Central memory CD4-positive, alpha-beta T cell (primary cell): ENCODE measurements around the gene PXK.
"Not testable (repeated sequence)": the region's sequence is repeated elsewhere in the genome, so short reads cannot be mapped to it uniquely, and the experiment has no call there.

ENCODE experiments used
- DNase-seq: peaks from one replicate; pipeline ENCODE4 v3.0.0; 2022
- total RNA-seq, 3 experiments: gene quantifications; one replicate each; lab custom pipeline; 2026; lab: John Stamatoyannopoulos, UW

PXK gene
- 23.5 to 58.9 (median 34.8) reads per million in 3 experiments for total RNA-seq

DNA sequence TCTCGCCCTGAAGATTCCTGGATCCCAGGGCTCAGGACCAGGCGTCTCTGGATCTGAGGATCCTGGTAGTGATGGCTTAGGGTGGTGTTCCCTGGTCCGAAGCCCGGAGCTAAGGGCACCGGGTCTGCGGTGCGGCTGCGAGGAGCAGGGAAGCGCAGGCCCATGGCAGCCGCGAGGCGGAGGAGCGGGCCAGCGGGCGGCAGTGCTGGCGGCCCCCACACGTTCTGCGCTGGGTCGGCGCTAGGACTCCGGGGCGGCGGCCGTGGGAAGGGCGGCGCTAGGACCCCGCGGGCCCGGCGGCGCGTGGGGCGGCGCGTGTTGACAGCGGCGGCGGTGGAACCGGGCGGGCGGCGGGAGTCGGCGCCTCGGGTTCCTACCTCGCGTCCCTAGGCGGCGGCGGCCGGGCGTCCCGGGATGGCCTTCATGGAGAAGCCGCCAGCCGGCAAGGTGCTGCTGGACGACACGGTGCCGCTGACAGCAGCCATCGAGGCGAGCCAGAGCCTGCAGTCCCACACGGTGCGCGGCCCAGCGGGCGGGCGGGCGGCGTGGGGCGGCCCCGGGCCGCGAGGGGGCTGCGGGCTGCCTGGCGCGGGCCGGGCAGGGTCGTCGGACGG is at the start of gene PXK:
Gene PXK, plus strand, starts transcription at position 318 of the 614 bp plus-strand sequence. Its CDS starts 97 bp downstream, at position 415.
- peak; percentile 78 for DNase-seq

DNA sequence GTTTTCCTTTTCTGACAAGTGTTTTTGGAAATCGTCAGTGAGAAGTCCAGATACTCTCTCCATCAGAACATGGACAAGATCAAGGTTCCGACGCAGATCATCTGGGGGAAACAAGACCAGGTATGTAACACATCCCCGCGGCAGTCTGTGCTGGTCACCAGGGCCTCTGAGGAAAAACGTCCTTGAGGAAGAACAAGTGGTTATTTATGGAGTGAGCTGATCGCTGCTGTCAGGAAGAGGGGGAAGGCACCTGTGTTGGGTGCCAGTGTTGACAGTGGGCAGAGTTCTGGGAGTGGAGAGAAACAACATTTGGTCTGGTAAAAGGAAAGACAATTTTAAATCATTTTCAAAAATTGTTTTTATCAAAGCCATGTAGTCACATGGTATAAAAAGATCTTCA is 47.4 kb upstream of the PXK start:
- no peak for DNase-seq

DNA sequence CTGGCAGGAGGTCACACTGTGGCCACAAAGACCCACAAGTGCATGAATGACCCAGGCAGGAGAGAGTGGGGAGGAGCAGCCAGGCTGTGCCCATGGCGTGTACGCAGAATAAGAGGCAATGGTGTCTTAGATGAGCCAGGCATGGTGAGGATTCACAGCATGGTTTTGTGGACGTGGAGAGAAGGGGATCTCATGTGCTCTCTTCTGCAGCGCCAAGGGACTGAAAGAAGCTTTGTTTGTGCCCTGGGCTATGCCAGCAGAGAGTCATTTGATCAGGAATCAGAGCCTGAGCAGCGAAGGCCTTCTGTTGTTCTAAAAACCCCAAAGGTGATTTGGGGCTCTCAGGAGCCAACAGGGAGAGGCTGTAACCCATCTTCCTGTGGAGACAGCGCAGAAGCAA is 45.3 kb upstream of the PXK start:
- no peak for DNase-seq

DNA sequence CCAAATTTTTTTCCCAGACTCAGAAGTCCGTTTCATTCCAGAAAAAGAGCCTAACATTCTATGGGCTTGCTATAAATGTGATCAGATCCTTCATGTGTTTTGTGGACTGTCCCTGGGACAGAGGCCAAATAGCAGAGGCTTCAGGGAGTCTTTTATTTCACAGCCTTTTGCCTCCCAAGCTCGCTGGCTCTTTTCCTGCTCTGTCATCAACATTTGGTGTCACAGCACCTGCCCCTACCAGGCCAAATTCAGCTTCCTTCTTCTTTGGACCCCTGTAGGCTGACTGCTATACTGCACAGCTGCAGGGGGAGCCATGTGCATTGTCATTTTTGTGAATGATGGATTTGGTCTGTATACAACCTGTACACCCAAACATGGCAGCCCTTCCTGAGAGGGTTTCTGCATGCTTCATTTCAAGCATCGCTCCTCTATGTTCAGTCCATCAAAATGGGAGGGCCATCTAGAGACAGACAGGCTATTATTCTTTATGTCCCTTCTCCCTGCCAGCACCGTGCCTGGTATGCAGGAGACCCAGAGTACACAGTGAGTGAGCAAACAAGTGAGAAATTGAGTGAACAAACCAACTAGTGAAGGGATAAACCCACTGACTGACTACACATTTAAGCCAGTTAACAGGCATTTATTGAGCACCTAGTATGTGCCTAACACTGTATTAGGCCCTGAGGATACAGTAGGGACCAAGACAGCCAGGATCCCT is 44.5 kb upstream of the PXK start:
- no peak for DNase-seq

DNA sequence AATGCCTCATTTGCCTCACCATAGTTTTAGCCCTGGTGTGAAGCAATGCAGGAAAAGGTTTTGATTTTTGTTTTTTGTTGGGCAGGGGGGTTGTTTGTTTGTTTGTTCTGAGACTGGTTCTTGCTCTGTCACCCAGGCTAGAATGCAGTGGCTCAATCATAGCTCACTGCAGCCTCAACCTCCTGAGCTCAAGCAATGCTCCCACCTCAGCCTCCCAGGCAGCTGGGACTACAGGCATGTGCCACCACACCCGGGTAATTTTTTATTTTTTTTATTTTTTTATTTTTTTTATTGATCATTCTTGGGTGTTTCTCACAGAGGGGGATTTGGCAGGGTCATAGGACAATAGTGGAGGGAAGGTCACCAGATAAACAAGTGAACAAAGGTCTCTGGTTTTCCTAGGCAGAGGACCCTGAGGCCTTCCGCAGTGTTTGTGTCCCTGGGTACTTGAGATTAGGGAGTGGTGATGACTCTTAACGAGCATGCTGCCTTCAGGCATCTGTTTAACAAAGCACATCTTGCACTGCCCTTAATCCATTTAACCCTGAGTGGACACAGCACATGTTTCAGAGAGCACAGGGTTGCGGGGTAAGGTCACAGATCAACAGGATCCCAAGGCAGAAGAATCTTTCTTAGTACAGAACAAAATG is 43.6 kb upstream of the PXK start:
- not testable (repeated sequence) for DNase-seq

DNA sequence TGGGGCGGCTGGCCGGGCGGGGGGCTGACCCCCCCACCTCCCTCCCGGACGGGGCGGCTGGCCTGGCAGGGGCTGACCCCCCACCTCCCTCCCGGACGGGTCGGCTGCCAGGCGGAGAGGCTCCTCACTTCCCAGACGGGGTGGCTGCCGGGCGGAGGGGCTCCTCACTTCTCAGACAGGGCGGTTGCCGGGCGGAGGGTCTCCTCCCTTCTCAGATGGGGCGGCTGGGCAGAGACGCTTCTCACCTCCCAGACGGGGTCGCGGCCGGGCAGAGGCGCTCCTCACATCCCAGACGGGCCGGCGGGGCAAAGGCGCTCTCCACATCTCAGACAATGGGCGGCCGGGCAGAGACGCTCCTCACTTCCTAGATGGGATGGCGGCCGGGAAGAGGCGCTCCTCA is 42.2 kb upstream of the PXK start:
- not testable (repeated sequence) for DNase-seq

DNA sequence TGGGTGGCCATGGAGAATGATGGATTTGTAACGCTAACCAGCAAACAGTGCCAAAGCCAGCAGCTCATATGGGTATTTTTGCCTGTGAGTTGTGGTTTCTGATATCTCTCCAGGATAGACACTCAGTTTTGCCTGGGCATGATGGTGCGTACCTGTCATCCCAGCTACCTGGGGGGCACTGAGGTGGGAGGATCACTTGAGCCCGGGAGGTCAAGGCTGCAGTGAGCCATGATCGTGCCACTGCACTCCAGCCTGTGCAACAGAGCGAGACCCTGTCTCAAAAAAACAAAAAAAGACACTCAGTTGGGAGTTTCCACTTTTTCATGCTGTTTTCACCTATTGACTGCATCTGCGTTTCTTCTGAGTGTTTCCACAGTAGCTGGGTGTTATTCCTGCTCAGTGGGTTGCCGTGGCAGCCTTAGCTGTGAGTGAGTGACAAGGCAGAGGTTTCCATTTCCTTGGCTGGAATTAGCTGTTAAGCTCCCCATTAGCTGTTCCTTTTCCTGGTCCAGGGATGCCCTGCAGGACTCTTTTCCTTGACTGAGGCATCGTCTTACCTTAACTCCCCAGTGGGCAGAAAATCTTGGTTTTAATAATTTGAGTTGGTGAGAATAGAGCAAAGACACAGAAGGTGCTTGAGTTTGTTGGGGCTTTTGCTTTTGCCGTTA is 40.9 kb upstream of the PXK start:
- DNase-seq = no peak

DNA sequence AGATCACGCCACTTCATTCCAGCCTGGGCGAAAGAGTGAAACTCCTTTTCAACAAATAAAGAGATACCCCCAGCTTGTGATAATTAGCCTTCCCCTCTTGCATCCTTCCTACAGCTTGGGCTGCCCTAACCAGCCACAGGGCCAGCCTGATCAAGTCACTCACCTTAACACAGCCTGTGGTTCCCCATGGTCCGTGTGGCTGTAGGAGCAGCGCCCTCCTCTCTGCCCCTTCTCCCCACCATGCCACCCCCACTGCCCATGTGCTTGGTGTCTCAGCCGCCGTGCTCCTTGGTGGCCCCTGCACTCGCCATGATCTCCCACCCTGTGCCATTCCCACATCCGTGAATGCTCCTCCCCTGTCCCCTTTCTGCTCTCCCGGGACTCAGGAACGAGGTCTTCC is 39.8 kb upstream of the PXK start:
- no peak for DNase-seq

DNA sequence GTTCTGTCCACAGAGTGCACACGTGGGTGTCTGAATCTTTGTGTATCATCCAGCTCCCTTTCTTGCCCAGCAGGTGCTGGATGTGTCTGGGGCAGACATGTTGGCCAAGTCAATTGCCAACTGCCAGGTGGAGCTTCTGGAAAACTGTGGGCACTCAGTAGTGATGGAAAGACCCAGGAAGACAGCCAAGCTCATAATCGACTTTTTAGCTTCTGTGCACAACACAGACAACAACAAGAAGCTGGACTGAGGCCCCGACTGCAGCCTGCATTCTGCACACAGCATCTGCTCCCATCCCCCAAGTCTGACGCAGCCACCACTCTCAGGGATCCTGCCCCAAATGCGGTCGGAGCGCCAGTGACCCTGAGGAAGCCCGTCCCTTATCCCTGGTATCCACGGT is 39.2 kb upstream of the PXK start:
- DNase-seq = no peak

DNA sequence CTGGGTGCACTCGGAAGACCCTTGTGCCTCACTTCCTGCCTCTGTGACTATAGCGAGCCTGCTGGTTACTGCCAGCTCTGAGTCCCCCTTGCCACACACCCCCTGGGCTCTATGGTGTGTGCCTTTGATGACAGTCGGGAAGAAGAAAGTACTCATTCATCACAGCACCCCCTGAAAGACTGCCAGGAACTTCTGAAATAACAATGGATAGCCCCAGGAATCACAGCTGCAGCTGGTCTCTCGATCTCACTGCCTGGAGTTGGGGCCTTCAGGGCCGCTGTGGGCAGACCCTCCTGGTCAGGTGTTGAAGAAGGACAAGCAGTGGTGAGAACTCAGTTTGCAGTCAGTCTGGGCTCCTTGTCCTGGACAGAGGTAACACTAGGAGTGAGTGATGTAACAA is 36.4 kb upstream of the PXK start:
- no peak for DNase-seq

DNA sequence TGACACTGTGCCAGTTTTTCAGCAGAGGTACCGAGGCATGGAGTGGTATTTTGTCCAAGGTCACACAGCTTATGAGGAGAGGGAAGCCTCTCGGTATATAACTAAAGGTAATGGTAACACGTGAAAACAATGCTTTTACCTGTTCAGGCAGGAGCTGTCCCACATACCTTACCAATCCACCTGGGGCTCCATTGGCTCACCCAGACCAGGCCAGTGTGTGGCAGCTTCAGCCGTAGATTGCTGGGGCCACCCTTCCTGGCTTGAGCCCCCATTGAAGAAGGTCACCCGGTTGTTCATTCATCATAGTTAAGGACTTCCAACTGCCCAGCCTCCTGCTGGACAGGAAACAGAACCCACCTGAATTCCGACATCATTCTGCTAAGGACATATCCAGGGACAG is 35.8 kb upstream of the PXK start:
- DNase-seq = no peak

DNA sequence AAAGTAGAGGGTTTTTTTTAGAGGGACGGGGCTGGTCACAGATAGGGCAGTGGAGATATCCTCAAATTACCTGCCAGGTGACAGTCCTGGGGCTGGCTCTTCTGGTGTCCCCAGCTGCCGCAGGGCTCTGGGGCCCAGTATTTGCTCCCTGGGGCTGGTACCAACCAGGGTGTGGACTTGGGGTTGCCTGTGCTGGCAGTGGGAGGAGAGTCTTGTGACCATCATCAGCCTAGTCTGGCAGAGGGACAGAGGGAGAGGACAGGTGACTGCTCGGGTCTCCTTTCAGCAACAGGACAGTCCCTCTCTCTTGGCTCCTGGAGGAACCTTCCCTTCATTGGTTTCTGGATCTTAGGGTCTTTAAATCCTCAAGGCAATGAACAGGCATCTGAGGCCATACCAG is 34.5 kb upstream of the PXK start:
- DNase-seq = no peak

DNA sequence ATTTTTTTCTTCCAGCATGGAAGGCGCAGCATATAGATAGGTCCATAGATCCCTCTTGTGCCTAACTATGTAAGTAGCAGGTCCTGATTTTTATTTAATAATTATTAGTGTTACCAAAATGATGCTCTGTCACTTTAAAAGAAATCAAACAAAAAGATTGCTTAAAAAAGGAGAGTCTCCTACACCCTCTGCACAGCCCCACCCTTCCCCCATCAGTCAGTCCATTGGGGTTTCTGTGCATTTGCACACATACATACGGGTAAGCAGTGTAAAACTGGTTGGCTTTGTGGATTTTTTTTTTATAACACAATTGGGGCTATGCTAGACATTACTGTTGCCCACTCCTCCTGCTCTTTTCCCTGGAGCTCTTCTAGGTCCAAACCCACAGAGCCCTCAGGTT is 33.6 kb upstream of the PXK start:
- DNase-seq = no peak

DNA sequence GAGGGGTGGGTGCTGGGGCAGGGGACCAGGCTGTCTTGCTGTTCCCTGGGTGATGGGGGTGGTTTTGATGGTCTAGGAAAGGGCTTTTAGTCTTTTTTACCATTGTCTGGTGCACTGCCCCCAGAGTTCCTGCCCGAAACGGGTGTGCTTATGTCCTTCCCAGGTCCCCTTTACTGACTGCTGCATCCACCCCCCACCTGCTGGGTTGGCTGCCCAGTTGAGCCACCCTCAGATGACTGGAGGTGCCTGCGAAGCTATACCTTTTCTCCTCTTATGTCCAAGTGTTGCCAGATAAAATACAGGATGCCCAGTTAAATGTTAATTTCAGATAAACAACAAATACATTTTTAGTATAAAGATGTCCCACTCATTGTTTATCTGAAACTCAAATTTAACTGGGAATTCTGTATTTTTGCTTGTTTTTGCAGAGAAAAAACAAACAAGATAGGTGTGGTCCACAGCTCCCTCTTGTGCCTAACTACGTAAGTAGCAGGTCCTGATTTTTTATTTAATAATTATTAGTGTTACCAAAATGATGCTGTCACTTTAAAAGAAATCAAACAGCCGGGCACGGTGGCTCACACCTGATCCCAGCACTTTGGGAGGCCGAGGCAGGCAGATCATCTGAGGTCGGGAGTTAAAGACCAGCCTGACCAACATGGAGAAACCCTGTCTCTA is 32.7 kb upstream of the PXK start:
- no peak for DNase-seq

DNA sequence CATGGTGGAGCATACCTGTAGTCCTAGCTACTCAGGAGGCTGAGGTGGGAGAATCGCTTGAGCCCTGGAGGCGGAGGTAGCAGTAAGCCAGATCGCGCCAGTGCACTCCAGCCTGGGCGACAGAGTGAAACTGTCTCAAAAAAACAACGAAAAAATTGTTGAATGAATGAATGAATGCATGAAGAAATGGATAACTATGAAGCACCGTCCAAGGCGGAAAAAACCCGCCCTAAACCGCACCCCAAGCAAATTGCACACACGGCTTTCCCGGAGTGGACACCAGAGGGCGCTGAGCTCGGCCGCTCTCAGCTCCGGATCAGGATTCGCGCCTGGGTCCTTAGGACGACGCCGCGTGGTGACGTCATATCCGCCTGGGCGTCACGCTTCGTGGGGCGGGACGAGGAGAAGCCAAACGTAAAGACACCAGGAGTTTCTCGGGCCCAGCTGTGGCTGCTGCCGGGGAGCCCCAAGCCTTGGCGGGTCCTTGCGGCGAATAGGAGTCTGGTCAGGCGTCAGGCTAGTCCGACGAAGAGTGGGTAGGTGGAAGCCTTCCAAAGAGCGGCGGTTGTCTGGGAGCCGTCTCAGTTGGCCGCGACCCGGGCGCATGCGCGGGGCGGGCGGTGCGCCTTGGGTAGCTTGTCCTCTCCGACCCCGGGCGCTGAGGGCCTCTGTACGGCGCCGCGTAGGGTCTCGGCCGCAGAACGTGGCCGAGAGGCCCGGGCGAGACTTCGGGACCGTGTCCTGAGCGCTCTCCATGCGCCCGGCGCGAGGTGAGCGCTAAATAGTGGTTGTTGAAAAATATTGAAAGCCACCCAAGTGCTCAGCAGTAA is 26.6 kb upstream of the PXK start, which contains the start of the genes HTD2 and RPP14:
Gene HTD2, plus strand, starts transcription at position 639 of the 830 bp plus-strand sequence. CDS start 11,094 bp downstream, outside the sequence.
Gene RPP14, plus strand, starts transcription at position 364 of the 830 bp plus-strand sequence. CDS start 4,085 bp downstream, outside the sequence.
- peak; percentile 97 for DNase-seq

DNA sequence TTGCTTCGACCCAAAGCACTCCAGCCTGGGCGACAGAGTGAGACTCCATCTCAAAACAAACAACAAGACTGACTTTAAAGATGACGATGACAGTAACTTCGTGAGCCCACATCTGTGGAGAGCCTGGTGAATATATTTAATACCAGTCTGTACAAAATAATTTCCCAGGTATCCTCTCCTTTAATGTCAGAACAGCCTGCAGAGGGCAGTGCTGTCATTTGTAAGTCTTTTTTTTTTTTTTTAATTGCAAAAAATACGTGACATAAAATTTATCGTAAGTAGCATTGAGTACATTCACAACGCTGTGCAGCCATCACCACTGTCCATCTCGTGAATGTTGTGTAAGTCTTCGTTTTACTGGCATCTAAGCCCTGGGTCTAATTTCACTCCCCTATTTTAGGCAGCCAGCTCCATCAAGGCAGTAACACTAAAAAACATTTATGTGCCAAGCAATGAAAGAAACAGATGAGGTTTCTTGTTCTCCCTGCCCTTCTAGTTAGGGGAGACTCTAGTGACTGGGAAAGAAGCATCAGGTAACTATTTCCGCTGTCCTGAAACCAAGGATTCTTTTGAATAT is 25.0 kb upstream of the PXK start:
- DNase-seq = peak; percentile 50

DNA sequence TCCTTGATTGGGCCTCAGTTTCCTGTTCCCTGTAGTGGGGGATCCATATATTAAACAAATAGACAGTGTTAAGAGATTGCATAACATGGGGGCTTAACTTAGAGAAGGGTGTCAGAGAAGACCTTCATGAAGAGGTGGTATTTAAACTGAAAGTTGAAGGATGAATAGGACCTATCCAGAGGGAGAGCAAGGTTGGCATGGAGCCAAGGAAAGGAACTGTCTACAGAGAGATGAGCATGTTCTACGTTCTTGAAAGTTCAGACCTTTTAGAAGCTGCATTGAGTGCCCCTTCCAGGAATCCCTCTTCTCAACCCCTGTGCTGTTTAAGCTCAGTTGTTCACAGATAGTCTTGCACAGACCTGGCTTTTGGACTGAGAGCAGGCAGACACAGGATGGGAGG is 24.0 kb upstream of the PXK start:
- DNase-seq = no peak

DNA sequence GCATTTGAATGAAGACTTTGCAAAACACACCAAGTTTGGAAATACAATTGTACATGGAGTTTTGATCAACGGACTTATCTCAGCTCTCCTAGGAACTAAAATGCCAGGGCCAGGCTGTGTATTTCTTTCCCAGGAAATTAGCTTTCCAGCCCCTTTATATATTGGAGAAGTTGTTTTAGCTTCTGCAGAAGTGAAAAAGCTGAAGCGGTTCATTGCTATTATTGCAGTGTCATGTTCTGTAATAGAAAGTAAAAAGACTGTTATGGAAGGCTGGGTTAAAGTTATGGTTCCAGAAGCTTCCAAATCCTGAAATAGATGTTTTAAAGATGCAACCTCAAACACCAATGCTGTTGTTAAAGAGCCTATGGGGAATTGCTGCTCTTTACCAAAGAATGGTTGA is 14.9 kb upstream of the PXK start:
- no peak for DNase-seq

DNA sequence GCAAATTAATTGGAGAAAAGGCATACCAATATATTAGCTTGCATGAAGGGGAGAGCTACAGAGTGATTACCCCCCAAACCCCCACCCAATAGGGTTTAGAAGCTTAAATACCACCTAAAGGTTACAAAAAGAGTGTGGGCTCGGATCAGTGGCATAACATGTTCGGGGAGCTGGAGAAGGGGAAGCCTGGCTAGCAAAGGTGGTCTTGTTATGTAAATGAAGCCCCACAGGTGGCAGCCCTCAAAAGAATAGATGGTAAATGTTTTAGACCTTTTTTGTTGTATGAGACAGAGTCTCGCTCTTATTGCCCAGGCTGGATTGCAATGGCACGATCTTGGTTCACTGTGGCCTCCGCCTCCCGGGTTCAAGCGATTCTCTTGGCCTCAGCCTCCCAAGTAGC is 10.9 kb upstream of the PXK start:
- DNase-seq = no peak

DNA sequence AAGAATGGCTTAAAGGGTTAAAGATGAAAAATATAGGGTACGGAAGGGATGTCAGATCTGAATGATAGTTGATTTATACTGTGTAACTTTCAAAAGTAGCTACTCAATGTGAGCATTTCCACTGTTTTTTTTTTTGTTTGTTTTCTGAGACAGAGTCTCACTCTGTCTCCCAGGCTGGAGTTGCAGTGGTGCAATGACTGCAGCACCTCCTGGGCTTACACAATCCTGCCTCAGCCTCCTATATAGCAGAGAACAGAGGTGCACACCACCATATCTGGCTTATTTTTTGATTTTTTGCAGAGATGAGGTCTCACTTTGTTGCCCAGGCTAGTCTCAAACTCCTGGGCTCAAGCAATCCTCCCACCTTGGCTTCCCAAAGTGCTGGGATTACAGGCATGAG is 9.9 kb upstream of the PXK start:
- no peak for DNase-seq
